ENCODE results near the gene IRF2BPL. TPM values are rescaled to one million over a fixed set of nuclear protein-coding genes. Genes with fewer than 3 reads are reported as not detected.
A peak's percentile ranks its signal among the peaks of the same experiment; 100 is the strongest.

IRF2BPL gene
- total and polyA plus RNA-seq, 4 donors = 3.8 to 15.8 (median 7.4) TPM

DNA sequence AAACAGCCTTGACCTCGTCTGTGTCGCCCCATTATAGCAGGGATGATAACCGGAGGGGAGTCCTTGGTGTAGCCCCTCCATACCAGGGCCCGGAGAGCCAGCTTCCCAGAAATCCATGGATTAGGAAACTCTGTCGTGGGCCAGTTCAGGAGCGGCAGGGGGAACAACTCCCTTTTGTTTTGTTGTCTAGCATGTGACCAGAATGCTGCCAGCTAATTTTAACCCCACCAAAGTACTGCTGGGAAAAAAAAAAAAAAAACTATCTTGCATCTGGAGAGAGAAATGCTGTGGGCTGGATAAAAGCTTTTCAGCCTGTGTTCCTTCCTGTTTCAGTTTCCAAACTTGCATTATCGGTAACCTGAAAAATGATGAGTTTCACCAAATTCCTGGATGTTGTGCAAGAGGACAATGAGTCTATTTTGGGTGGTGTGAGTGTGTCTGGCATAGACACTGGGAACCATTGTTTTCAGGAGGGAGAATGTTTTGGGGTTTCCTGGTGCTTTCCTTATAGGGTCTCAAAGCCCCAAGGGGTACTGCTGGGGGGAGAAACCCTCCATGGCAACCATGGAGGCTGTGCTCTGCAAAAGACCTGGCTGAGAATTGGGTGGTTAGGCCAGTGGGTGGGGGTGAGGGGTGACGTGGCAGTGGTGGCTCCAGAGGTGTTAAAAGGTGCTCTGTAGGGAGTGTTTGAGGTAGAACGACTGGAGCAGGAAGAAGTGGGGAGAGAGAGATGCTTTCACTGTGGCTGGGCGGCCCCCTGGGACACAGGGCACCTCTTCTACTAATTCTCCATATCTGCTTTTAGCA lies 14.9 kb upstream of the IRF2BPL start (continued):
- TF ChIP-seq REST (IDR thresholded peaks at IDR 0.05) = peak; percentile 44

GRCh38 chr14:77041881-77042545 lies 13.5 kb upstream of the IRF2BPL start:
- H3K27me3 ChIP-seq (ENCODE audit: control insufficient read depth in 4 of 4, insufficient read depth in 4 of 4, low read length in 3 of 4) = no peaks in the 10 kb centered on the region

More at GRCh38 chr14:77041881-77042545, 13.5 kb upstream of the IRF2BPL start:
- Histone ChIP-seq H3K9ac (ENCODE audit: low read depth in 1 of 2, low read length in 2 of 2) (peak overlapping the region; percentile 42 to 81), H3K4me1 (ENCODE audit: control insufficient read depth in 4 of 4, insufficient read depth in 4 of 4, low read length in 3 of 4) (peaks cover 29 to 86% (median 76%) of the 10 kb centered on the region in 4 donors), H3K36me3 (ENCODE audit: control insufficient read depth in 4 of 4, insufficient read depth in 3 of 4, low read depth in 1 of 4, low read length in 3 of 4) (no peaks in the 10 kb centered on the region), H3K4me3 (ENCODE audit: low read depth in 1 of 3, low read length in 3 of 3) (no peak overlapping the region), H3K27ac (ENCODE audit: low read depth in 1 of 2, low read length in 2 of 2) (peak overlapping the region; percentile 97 to 99), H3K9me3 (ENCODE audit: control insufficient read depth in 4 of 4, low read length in 3 of 4) (no peaks in the 10 kb centered on the region)
- TF ChIP-seq FOXA1 (IDR thresholded peaks at IDR 0.05) (no peak), REST (IDR thresholded peaks at IDR 0.05) (no peak), RAD21 (IDR thresholded peaks at IDR 0.05) (no peak), YY1 (IDR thresholded peaks at IDR 0.05) (peak; percentile 52), HNF4G (IDR thresholded peaks at IDR 0.05) (no peak), EGR1 (IDR thresholded peaks at IDR 0.05; ENCODE audit: low read depth in 2 of 2) (no peak), MAX (IDR thresholded peaks at IDR 0.05) (peak; percentile 26), NR2F2 (IDR thresholded peaks at IDR 0.05) (no peak), SP1 (IDR thresholded peaks at IDR 0.05) (peak; percentile 29), HNF4A (conservative IDR thresholded peaks at IDR 0.05) (no peak), JUND (IDR thresholded peaks at IDR 0.05) (no peak), GABPA (IDR thresholded peaks at IDR 0.05 in 1 of 2, conservative IDR thresholded peaks at IDR 0.05 in 1 of 2) (no peak), FOXA2 (IDR thresholded peaks at IDR 0.05) (no peak), RXRA (IDR thresholded peaks at IDR 0.05) (no peak), TAF1 (conservative IDR thresholded peaks at IDR 0.05) (no peak)
- TF ChIP-seq, protein P1, sequence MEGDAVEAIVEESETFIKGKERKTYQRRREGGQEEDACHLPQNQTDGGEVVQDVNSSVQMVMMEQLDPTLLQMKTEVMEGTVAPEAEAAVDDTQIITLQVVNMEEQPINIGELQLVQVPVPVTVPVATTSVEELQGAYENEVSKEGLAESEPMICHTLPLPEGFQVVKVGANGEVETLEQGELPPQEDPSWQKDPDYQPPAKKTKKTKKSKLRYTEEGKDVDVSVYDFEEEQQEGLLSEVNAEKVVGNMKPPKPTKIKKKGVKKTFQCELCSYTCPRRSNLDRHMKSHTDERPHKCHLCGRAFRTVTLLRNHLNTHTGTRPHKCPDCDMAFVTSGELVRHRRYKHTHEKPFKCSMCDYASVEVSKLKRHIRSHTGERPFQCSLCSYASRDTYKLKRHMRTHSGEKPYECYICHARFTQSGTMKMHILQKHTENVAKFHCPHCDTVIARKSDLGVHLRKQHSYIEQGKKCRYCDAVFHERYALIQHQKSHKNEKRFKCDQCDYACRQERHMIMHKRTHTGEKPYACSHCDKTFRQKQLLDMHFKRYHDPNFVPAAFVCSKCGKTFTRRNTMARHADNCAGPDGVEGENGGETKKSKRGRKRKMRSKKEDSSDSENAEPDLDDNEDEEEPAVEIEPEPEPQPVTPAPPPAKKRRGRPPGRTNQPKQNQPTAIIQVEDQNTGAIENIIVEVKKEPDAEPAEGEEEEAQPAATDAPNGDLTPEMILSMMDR (IDR thresholded peaks at IDR 0.05; ENCODE audit: low read depth, low read length, missing input control) = no peak
- TF ChIP-seq, protein P2, sequence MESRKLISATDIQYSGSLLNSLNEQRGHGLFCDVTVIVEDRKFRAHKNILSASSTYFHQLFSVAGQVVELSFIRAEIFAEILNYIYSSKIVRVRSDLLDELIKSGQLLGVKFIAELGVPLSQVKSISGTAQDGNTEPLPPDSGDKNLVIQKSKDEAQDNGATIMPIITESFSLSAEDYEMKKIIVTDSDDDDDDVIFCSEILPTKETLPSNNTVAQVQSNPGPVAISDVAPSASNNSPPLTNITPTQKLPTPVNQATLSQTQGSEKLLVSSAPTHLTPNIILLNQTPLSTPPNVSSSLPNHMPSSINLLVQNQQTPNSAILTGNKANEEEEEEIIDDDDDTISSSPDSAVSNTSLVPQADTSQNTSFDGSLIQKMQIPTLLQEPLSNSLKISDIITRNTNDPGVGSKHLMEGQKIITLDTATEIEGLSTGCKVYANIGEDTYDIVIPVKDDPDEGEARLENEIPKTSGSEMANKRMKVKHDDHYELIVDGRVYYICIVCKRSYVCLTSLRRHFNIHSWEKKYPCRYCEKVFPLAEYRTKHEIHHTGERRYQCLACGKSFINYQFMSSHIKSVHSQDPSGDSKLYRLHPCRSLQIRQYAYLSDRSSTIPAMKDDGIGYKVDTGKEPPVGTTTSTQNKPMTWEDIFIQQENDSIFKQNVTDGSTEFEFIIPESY (IDR thresholded peaks at IDR 0.05) = no peak
- no peak for DNase-seq (ENCODE audit: low spot score)
- WGBS = 30% methylated on average over 14 of the region's 14 CpGs
